ENCODE results near the gene LRRK1.
"Not testable (repeated sequence)": the region's sequence is repeated elsewhere in the genome, so short reads cannot be mapped to it uniquely, and the experiment has no call there.

Gene LRRK1

DNA sequence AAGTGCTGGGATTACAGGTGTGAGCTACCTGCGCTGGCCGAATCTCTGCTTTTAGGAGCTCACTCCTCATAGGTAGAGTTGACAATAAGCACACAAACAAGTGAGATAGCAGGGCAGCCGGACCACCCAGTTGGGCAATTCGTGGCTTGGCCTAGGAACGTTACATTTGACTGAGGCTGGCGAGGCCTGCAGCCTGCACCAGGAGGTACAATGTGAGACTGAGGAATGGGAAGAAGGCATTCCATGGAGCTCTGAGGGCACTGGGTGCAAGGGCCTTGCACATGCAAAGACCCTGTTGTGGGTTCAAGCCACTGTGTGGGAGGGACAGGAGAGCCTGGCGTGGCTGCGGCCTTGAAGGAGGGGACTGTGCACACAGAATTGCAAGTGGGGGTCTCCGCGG, 152.5 kb downstream of the LRRK1 start:
- DNase-seq (ENCODE audit: low spot score): no peak

DNA sequence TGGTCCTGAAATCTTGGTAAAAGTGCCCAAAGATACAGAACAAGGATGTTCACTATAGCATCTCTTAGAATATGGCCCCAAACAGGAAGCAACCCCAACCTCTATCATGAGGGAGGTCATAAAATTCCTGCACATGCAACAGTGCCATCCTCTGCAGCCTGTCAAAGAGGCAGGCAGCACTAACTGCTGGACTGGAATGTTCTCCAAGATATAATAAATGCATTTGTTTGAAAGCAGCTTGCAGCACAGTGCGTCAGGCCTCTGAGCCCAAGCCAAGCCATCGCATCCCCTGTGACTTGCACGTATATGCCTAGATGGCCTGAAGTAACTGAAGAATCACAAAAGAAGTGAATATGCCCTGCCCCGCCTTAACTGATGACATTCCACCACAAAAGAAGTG, 153.1 kb downstream of the LRRK1 start:
- DNase-seq (ENCODE audit: low spot score): not testable (repeated sequence)

DNA sequence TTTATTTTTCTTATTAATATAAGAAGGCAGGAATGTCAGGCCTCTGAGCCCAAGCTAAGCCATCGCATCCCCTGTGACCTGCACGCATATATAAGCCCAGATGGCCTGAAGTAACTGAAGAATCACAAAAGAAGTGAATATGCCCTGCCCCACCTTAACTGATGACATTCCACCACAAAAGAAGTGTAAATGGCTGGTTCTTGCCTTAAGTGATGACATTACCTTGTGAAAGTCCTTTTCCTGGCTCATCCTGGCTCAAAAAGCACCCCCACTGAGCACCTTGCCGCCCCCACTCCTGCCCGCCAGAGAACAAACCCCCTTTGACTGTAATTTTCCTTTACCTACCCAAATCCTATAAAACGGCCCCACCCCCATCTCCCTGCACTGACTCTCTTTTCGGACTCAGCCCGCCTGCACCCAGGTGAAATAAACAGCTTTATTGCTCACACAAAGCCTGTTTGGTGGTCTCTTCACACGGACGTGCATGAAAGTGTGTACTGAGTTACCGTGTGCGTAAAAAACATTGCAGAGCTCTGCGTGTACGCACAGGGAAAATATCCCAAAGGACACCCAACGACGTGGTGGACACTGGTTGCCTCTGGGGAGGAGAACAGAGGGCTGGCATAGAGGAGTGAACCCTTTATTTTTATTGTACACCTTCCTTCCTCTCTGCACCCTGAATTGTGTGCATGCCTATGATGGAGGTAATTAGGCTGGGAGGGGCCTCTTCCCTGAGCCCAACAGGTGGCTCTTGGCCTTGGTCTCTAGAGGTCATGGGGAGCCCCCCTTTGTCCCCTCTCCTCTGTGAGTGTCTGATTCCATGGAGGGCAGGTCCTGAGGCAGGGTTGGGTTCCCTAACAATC, 158.9 kb downstream of the LRRK1 start:
- DNase-seq (ENCODE audit: low spot score): not testable (repeated sequence)

DNA sequence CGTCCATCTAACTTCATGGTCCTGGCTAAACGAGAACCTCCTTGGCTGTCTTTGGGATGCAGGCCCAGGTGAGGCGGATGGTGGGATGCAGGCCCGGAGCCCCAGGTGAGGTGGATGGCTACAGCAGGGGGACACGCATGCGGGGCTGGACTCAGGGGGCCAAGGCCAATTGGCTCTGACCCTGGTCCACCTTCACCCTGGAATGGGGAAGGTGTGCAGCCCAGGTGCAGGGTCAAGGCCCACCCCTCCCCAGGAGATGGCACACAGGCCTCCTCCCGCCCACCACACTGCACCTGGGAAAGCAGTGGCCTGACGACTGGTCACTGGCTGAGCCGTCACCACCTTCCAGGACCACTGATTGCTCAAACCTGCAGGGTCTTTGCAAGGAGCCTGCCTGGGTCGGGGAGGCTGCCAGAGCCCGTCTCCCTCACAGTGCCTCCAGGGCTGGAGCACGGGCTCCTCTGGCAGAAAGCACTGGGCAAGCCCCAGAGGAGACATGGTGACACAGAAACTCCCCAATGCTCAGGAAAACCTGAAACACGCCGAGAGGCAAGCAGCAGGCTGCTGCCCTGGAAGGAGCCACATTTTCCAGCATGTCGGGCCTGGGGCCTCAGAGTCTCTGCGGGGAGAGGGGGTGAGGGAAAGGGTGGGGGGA, 159.6 kb downstream of the LRRK1 start:
- DNase-seq (ENCODE audit: low spot score): no peak

DNA sequence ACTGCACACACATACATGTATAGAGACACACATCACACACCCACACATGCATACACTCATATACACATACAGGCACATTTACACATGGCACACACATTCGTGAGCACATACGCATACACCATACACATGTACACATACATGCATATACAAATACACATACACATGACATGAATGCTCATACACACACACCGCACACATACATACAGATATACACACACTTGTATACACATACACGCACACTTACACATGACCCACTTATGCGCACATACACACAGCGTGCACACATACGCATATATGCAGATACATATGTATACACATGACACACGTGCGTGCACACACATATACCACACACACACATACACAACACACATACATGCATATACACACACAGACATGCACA, 162.7 kb downstream of the LRRK1 start:
- DNase-seq (ENCODE audit: low spot score): no peak

DNA sequence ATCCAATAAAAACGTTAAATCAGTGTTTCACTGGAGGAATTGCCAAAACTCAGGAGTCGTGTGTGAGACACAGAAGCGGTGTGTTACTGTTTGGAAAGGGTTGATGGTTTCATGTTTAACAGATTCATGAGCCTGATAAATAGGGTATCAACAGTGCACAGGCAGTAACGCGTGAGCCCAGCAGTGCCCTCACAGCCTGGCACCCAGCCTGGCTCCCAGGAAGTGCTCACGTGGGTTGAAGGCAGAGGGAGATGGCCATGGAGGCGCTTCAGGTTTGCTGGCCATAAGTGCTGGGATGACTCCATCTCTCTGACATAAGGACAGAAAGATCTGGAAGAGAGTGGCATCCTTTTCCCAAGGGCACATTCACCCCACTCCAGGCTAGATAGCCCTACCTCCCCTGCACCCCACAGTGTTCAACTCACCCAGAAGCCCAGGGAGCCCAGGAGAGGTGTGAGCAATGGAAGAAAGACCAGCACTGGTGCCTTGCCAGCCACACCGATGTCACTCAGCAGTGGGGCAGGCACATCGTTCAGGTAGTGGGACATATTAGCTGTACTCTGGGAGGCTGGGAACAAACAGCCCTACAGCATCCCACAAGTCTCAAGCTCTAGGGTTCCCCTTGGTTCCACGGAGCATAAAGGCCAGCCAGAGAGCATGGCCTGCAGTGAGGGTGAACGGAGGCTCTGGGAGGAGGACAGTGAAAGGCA, 164.3 kb downstream of the LRRK1 start:
- DNase-seq (ENCODE audit: low spot score): no peak

- DNase-seq (ENCODE audit: low spot score): no peak
Measured at GRCh38 chr15:101084801-101085200, 165.6 kb downstream of the LRRK1 start.

- DNase-seq (ENCODE audit: low spot score): no peak
Measured at GRCh38 chr15:101085311-101085700, 166.1 kb downstream of the LRRK1 start.

DNA sequence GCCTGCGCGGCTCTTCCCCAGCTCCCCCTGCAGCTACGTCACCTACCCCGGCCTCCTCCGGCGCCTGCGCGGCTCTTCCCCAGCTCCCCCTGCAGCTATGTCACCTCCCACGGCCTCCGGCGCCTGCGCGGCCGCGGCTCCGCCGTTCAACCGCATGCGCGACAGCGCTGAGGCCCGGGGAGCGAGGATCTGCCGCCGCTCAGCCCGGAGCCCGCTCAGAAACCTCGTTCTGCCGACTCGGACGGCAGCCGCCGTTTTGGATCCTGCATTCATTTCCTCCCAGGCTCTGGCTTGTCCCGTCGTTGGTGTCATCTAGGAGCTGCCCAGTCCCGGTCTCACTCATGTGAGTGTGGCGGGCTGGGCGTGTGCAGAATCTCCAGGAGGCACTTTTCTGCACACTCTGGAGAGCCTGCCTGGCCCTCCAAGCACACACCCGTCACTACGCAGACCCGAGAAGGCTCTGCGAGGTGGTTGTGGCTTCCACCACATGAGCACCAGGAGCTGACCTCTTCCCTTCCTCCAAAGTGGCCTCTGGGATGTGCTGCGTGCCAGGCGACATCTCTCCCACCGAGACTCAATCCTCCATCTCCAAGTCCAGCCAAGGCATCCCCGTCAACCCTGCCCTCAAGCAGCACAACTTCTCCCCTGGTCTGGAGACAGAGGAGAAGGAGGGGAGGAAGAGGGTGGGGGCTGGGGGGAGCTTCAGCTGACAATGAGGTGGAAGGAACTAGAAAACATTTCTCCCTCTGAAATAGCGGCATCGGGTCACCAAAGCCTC, 167.4 kb downstream of the LRRK1 start:
- no peak for DNase-seq (ENCODE audit: low spot score)

- no peak for DNase-seq (ENCODE audit: low spot score)
Measured at GRCh38 chr15:101087172-101087769, 168.1 kb downstream of the LRRK1 start.

GRCh38 chr15:101088271-101088670, 169.1 kb downstream of the LRRK1 start:
- DNase-seq (ENCODE audit: low spot score): no peak

DNA sequence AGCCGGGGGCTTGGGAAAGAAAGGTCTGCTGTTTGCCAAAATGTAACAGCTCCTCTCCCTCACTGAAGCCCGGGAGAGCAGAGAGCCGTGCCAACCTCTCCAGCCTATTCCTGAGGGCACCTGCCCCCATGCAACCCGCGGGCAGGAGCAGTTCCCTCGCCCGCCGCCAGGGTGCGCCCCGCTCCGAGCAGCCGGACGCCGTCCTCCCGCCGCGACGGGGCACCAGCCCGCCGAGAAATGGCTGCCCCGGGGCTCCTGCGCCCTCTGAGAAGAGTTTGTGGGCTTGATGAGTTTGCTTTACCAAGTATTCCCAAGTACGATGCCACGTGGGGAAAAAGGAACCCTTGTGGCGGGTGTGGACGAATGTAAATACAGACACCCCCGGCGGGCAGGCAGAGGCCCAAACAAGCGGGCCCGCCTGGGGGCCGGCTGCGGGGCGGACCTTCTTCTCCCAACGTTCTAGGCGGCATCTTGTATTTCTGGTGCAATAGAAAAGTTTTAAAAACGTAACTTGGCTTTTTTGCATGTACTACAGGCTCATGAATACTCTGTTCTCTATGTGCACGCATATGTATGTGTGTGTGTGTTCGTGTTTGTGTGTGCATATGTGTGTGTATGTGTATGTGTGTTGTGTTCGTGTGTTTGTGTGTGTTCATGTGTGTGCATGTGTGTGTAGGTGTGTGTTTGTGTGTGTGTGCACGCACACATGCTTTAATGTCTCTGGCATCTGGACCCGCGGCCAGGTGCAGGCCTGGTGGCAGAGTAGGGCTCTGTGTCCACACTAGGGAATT, 169.8 kb downstream of the LRRK1 start:
- DNase-seq (ENCODE audit: low spot score): peak; percentile 86

- peak; percentile 12 for DNase-seq (ENCODE audit: low spot score)
Measured at GRCh38 chr15:101089579-101090427, 170.6 kb downstream of the LRRK1 start.

DNA sequence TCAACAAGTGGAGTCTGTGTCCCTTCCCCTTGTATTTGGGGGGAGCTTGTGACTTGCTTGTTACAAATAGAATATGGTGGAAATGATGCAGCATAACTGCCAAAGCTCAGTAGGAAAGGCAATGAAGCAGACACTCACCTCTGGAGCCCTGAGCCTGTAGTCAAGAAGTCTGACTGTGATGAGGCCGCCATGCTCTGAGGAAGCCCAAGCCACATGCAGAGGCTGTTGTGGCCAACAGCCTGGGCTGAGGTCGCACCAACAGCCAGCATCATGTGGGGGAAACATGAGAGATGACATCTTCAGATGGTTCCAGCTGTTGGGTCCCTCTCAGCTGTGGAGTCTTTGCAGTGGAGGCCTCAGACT, 171.3 kb downstream of the LRRK1 start:
- DNase-seq (ENCODE audit: low spot score): no peak

- no peak for DNase-seq (ENCODE audit: low spot score)
Measured at GRCh38 chr15:101091080-101092017, 172.2 kb downstream of the LRRK1 start.

DNA sequence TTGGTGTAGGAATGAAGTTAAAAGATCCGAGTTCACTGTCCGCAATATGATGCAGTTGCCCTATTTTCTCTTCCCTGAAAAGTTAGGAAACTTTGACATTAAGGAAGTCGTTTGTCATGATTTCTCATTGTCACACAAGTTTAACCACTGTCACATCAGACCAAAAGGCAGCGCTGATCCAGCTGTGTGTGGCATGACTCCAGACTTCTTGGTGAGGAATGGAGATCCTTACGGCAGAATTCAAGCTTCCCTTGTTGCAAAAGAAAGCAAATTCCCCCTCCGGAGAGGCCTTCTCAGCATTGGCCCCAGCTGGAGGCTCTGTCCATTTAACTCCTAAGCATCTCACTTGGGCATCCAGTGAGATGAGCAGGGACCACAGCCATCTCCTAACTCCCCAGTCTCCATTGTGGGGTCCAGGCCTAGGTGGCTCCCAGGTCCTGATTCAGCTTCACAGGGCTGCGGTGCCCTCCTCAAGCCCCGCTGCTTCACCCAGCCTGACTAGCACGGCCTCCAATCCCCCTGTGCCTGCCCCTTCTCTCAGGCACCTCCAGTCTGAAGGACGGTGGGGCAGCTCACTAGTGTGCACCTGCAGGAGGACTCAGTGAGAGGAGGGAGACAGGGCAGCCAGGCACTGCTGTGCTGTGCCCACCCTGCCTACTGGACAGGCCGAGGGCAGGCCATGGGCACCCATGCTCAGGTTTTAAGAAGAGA, 173.2 kb downstream of the LRRK1 start:
- no peak for DNase-seq (ENCODE audit: low spot score)

- DNase-seq (ENCODE audit: low spot score): no peak
Measured at GRCh38 chr15:101092867-101093202, 173.7 kb downstream of the LRRK1 start.

- DNase-seq (ENCODE audit: low spot score): no peak
Measured at GRCh38 chr15:101093958-101094357, 174.8 kb downstream of the LRRK1 start.

Data from activated CD4-positive, alpha-beta T cell treated with anti-CD3 and anti-CD28 coated beads, Interleukin-2, Interleukin-4, amounts not matched to agents 100 ng/mL and 50 ng/mL, durations not matched to agents 16 hours and 8 hours (primary cell).